Activated naive CD4-positive, alpha-beta T cell treated with anti-CD3 and anti-CD28 coated beads, Interleukin-2, amount 10 ng/mL, durations not matched to agents 5 hours and 36 hours (primary cell): ENCODE data around the gene TMEM165. TPM values are rescaled to one million over a fixed set of nuclear protein-coding genes. Genes with fewer than 3 reads are reported as not detected.

Experiments used
- total RNA-seq, 2 experiments: library from RNA; stranded (reverse); gene quantifications; one replicate each; pipeline ENCODE4 v1.2.3, GENCODE V29; 2021

The TMEM165 gene
- 10 to 100 TPM; 57.1 to 58.6 TPM for total RNA-seq

DNA sequence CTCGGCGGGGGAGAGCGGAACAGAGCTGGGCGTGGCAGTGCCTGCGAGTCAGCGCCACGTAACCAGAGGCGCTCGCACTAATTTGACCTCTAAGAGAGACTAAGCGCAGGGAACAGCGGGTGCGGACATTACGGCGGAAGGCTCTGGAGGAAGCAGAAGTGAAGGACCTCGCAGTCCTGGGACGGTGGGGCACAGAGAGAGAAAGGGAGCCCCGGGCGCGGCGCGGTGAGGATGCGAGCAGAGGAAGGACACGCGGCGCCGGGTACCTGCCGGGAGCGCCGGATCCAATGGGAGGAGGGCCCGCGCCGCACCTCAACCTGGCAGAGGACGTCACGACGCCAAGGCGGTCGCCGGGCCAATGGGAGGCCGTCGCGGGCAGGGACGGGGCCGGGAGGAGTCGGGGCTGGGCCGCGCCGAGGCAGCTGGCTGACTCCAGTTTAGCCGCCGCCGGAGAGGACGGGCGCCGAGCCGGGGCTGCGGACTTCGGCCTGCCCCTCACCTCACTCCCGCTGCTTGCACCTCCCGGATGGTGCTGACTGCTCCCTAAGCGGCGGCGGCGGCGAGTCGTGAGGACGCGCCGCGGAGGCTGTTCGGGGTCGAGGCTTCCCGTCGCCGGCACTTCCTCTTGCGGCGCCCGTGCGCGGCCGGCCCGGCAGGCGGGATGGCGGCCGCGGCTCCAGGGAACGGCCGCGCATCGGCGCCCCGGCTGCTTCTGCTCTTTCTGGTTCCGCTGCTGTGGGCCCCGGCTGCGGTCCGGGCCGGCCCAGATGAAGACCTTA, at the start of gene TMEM165:
TMEM165 (plus strand) TSS at position 429 of the 779 bp plus-strand sequence; CDS start at position 662, 233 bp downstream.

GRCh38 chr4:55345980-55346850, 49.5 kb upstream of the TMEM165 start, which contains the start of gene SRD5A3:
Gene SRD5A3 (plus strand): TSS chr4:55346242. CDS start chr4:55346337, 95 bp downstream.

Other genes starting within 250 kb of the TMEM165 start
- gene SRD5A3, start 49.7 kb upstream of the TMEM165 start, total RNA-seq: 1 to 10 TPM; 6.2 to 6.3 TPM
- 1 to 10 TPM; 7.3 to 7.6 TPM for gene CLOCK, start 151.0 kb downstream of the TMEM165 start, total RNA-seq
- not detected for gene PDCL2, start 196.3 kb downstream of the TMEM165 start, total RNA-seq
- gene NMU, start 240.3 kb downstream of the TMEM165 start, total RNA-seq: not detected